HepG2 (cell line): ENCODE measurements around the gene KRTAP3-2. TPM values are rescaled to one million over a fixed set of nuclear protein-coding genes. Genes with fewer than 3 reads are reported as not detected.

ENCODE experiments used
- ATAC-seq: fragments of 200-7000 bp; cut with Tn5 transposase; 3 replicates; pipeline ENCODE4 v1.9.1; 2020; ENCODE audit warnings: mild to moderate bottlenecking, moderate library complexity
- BruUV-seq: library from RNA; stranded (reverse); fragments of 400-500 nt; replicated peaks from 2 replicates; lab custom pipeline; 2021; lab: Mats Ljungman, UMichigan
- CTCF ChIA-PET: fragments of 300-600 bp; formaldehyde crosslinking; extraction: SDS; loops from one replicate; lab custom pipeline; 2021; ENCODE audit warnings: low total read pairs, inconsistent platforms, low intra/inter-chr PET ratio; lab: Yijun Ruan, JAX
- POLR2A ChIA-PET: fragments of 350-600 bp; sonication (Branson Sonifier 250); formaldehyde crosslinking; loops from one replicate; lab custom pipeline; 2020; ENCODE audit warnings: antibody characterized with exemption, inconsistent platforms; lab: Yijun Ruan, JAX
- DNase-seq: peaks from one replicate; pipeline ENCODE4 v3.0.0-alpha.2; 2015; ENCODE audit warnings: low spot score
- FAIRE-seq: peaks from 3 replicates; lab custom pipeline; 2011; peaks lifted over from hg19 to GRCh38; lab: Jason Lieb, UNC
- H2AFZ ChIP-seq: one replicate; pipeline ENCODE4 v1.6.1; 2011; ENCODE audit warnings: low read length, inconsistent platforms
- H3K27ac ChIP-seq: fragments of 300-600 bp; 3 replicates; pipeline ENCODE4 v1.8.0; 2011; ENCODE audit warnings: mixed run types, mild to moderate bottlenecking, mixed read lengths, low read length, inconsistent platforms; ENCODE audit not compliant: insufficient read depth; ENCODE audit errors: extremely low read length
- H3K27me3 ChIP-seq, 2 experiments: fragments of 200-600 bp in 1 of 2; 2 replicates in 1 of 2; 3 replicates in 1 of 2; pipeline versions ENCODE4 v1.6.0 to v1.8.0; 2011; ENCODE audit warnings: low read length in 2 of 2, mild to moderate bottlenecking in 2 of 2, moderate library complexity in 2 of 2, inconsistent platforms in 1 of 2; ENCODE audit not compliant: insufficient read depth in 2 of 2, control insufficient read depth in 1 of 2
- H3K36me3 ChIP-seq, 2 experiments: fragments of 200-600 bp in 1 of 2; replicated peaks in 1 of 2; 2 replicates in 1 of 2; 3 replicates in 1 of 2; pipeline versions ENCODE4 v1.5.1 to v1.8.0; 2011; ENCODE audit warnings: low read length in 2 of 2, inconsistent platforms in 1 of 2; ENCODE audit not compliant: insufficient read depth in 2 of 2, control insufficient read depth in 1 of 2
- H3K4me1 ChIP-seq: 2 replicates; pipeline ENCODE4 v1.5.1; 2012; ENCODE audit warnings: low read length, inconsistent platforms; ENCODE audit not compliant: insufficient read depth
- H3K4me2 ChIP-seq: 2 replicates; pipeline ENCODE4 v1.6.0; 2011; ENCODE audit warnings: low read depth, low read length, inconsistent platforms
- H3K4me3 ChIP-seq, 3 experiments: fragments of 200-600 bp in 1 of 3; sonication (generic), shearing (Covaris generic) in 1 of 3; replicated peaks in 1 of 3; 2 replicates each; pipeline ENCODE4 v1.5.1; 2011 to 2016; ENCODE audit warnings: low read length in 3 of 3, inconsistent platforms in 2 of 3, low read depth in 2 of 3, mild to moderate bottlenecking in 2 of 3, control low read depth in 1 of 3, mixed read lengths in 1 of 3; ENCODE audit not compliant: insufficient read depth in 1 of 3
- H3K79me2 ChIP-seq: one replicate; pipeline ENCODE4 v1.6.1; 2011; ENCODE audit warnings: low read length, inconsistent platforms; ENCODE audit not compliant: insufficient read depth
- H3K9ac ChIP-seq: 2 replicates; pipeline ENCODE4 v1.6.0; 2011; ENCODE audit warnings: mild to moderate bottlenecking, low read depth, low read length, inconsistent platforms; ENCODE audit not compliant: insufficient read depth
- H3K9me3 ChIP-seq: 2 replicates; pipeline ENCODE4 v1.5.1; 2012; ENCODE audit warnings: mild to moderate bottlenecking, low read length
- H4K20me1 ChIP-seq: 2 replicates; pipeline ENCODE4 v1.6.0; 2011; ENCODE audit warnings: inconsistent platforms, mild to moderate bottlenecking, low read length, moderate library complexity; ENCODE audit not compliant: insufficient read depth
- BRD4 ChIP-seq: sonication (generic); formaldehyde crosslinking; IDR thresholded peaks from 2 replicates; pipeline ENCODE4 v1.4.0; 2020; ENCODE audit warnings: missing genetic modification reagents
- FOSL2 ChIP-seq: sonication (generic); formaldehyde crosslinking; IDR thresholded peaks from 2 replicates; pipeline ENCODE4 v1.4.0; 2020; ENCODE audit warnings: missing genetic modification reagents
- KMT2A ChIP-seq: sonication (generic); formaldehyde crosslinking; IDR thresholded peaks from 2 replicates; pipeline ENCODE4 v1.4.0; 2020; ENCODE audit warnings: missing genetic modification reagents
- MATR3 ChIP-seq: sonication (generic); formaldehyde crosslinking; IDR thresholded peaks from 2 replicates; pipeline ENCODE4 v1.4.0; 2020; ENCODE audit warnings: missing genetic modification reagents
- MXD4 ChIP-seq: IDR thresholded peaks from 2 replicates; pipeline ENCODE4 v1.6.1; 2016; ENCODE audit warnings: mild to moderate bottlenecking, missing biosample characterization, missing genetic modification reagents
- NFKB2 ChIP-seq: sonication (generic); formaldehyde crosslinking; IDR thresholded peaks from 2 replicates; pipeline ENCODE4 v1.4.0; 2020; ENCODE audit warnings: missing genetic modification reagents, borderline replicate concordance
- POLR2A ChIP-seq, 2 experiments: IDR thresholded peaks; 2 replicates each; pipeline ENCODE4 v1.6.1; 2011; ENCODE audit warnings: low read depth in 2 of 2, low read length in 2 of 2, mild to moderate bottlenecking in 1 of 2, moderate library complexity in 1 of 2; ENCODE audit not compliant: insufficient read depth in 1 of 2
- RCOR2 ChIP-seq: IDR thresholded peaks from 2 replicates; pipeline ENCODE4 v1.6.1; 2016; ENCODE audit warnings: missing biosample characterization, missing genetic modification reagents
- SIX4 ChIP-seq: sonication (generic); formaldehyde crosslinking; IDR thresholded peaks from 2 replicates; pipeline ENCODE4 v1.4.0; 2020; ENCODE audit warnings: missing genetic modification reagents
- SP2 ChIP-seq: sonication (generic); formaldehyde crosslinking; IDR thresholded peaks from 2 replicates; pipeline ENCODE4 v1.5.1; 2020; ENCODE audit warnings: mild to moderate bottlenecking, missing genetic modification reagents
- SP5 ChIP-seq: IDR thresholded peaks from 2 replicates; pipeline ENCODE4 v1.6.1; 2016; ENCODE audit warnings: low read depth, borderline replicate concordance
- SSRP1 ChIP-seq: IDR thresholded peaks from 2 replicates; pipeline ENCODE4 v1.6.1; 2016; ENCODE audit warnings: control low read depth
- ZNF335 ChIP-seq: sonication (generic); formaldehyde crosslinking; IDR thresholded peaks from 2 replicates; pipeline ENCODE4 v1.4.0; 2020; ENCODE audit warnings: missing genetic modification reagents
- ZNF530 ChIP-seq: sonication (generic); formaldehyde crosslinking; IDR thresholded peaks from 2 replicates; pipeline ENCODE4 v1.5.0; 2020; ENCODE audit warnings: low read depth, mild to moderate bottlenecking, missing genetic modification reagents
- ZNF768 ChIP-seq: sonication (generic); formaldehyde crosslinking; IDR thresholded peaks from 2 replicates; pipeline ENCODE4 v1.4.0; 2020; ENCODE audit warnings: missing genetic modification reagents
- ZNF777 ChIP-seq: sonication (generic); formaldehyde crosslinking; IDR thresholded peaks from 2 replicates; pipeline ENCODE4 v1.4.0; 2020; ENCODE audit warnings: missing genetic modification reagents
- WGBS: methylation state at CpG from one replicate; pipeline ENCODE4 v1.1.6; 2017; ENCODE audit warnings: low lambda C conversion rate; 5-methylcytosine and 5-hydroxymethylcytosine counted together
- in situ Hi-C: cut with HindIII; loops from 2 replicates; pipeline ENCODE4 v1.10.0; 2017; ENCODE audit warnings: low pct_unique_long_range_greater_than_20kb; ENCODE audit not compliant: extremely low pct_ligation_motif_present
- intact Hi-C: fragments of 100-400 bp; cut with micrococcal nuclease; formaldehyde crosslinking; loops from one replicate; pipeline ENCODE4 v1.10.0; 2022; ENCODE audit not compliant: unreplicated experiment
- polyA plus RNA-seq, 8 experiments: library from polyadenylated mRNA; depleted of rRNA in 3 of 8; stranded (reverse) in 7 of 8; unstranded in 1 of 8; fragments of >200 nt; fragmentation: Illumina TruSeq in 4 of 8; extraction: Trizol in 4 of 8; gene quantifications; 2 replicates each; pipeline versions ENCODE4 v1.2.1 to v1.2.3, GENCODE V29; 2011 to 2016; ENCODE audit warnings: low read depth in 4 of 8, missing spikeins in 1 of 8, mixed read lengths in 1 of 8; ENCODE audit not compliant: insufficient read depth in 1 of 8
- total RNA-seq, 5 experiments: library from RNA; depleted of rRNA; stranded (reverse); fragments of >200 nt; fragmentation: Illumina TruSeq; extraction: Trizol; gene quantifications; 2 replicates each; pipeline ENCODE4 v1.2.3, GENCODE V29; 2016; ENCODE audit warnings: low read depth in 1 of 5
- TF ChIP-seq, protein P1 (sequence below): sonication (generic); formaldehyde crosslinking; IDR thresholded peaks from 2 replicates; pipeline ENCODE4 v1.5.0; 2020; ENCODE audit warnings: missing genetic modification reagents
- TF ChIP-seq, protein P2 (sequence below): sonication (generic); formaldehyde crosslinking; conservative IDR thresholded peaks from 2 replicates; pipeline ENCODE4 v1.4.0; 2020; ENCODE audit warnings: mild to moderate bottlenecking, missing genetic modification reagents, moderate library complexity
- TF ChIP-seq, protein P3 (sequence below): sonication (generic); formaldehyde crosslinking; IDR thresholded peaks from 2 replicates; pipeline ENCODE4 v1.8.1; 2023; ENCODE audit warnings: mild to moderate bottlenecking, inconsistent platforms, moderate library complexity, missing genetic modification reagents, borderline replicate concordance

Gene KRTAP3-2
- total and polyA plus RNA-seq, 2 of the 13 experiments (the other 11 are each of a cell fraction or from before 2014, with no cell fraction given), result not detected

DNA sequence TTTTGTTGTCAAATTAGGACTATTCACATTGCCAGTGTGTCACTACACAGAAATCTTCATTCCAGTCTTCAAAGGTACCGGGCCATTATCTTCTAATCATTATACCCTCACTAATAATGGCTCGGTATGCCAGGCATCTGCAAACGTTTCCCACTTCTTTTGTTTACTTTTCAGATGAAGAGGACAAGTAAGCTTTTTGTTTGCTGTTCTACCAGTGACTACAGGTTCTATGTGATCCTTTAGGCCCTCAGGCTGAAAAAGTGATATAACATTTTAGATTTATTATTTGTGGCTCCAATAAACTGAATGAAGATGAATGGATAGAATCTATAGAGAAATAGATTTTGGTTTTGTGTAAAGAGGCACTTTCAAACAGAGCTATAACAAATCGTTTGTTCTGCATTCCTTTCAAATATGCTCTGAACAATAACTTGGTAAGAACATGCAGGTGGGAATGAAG lies 9.6 kb upstream of the KRTAP3-2 start (continued):
- TF ChIP-seq ZNF335 (no peak; the same call in 1 of the 2 replicates), MATR3 (no peak), SP5 (peak; percentile 37; the same call in 1 of the 2 replicates), POLR2A (IDR thresholded peaks at IDR 0.05; ENCODE audit: insufficient read depth in 1 of 2, low read depth in 2 of 2, low read length in 2 of 2) (no peak)
- TF ChIP-seq, protein P1, sequence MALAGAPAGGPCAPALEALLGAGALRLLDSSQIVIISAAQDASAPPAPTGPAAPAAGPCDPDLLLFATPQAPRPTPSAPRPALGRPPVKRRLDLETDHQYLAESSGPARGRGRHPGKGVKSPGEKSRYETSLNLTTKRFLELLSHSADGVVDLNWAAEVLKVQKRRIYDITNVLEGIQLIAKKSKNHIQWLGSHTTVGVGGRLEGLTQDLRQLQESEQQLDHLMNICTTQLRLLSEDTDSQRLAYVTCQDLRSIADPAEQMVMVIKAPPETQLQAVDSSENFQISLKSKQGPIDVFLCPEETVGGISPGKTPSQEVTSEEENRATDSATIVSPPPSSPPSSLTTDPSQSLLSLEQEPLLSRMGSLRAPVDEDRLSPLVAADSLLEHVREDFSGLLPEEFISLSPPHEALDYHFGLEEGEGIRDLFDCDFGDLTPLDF (CRISPR knock-in tag), result no peak
- TF ChIP-seq, protein P2, sequence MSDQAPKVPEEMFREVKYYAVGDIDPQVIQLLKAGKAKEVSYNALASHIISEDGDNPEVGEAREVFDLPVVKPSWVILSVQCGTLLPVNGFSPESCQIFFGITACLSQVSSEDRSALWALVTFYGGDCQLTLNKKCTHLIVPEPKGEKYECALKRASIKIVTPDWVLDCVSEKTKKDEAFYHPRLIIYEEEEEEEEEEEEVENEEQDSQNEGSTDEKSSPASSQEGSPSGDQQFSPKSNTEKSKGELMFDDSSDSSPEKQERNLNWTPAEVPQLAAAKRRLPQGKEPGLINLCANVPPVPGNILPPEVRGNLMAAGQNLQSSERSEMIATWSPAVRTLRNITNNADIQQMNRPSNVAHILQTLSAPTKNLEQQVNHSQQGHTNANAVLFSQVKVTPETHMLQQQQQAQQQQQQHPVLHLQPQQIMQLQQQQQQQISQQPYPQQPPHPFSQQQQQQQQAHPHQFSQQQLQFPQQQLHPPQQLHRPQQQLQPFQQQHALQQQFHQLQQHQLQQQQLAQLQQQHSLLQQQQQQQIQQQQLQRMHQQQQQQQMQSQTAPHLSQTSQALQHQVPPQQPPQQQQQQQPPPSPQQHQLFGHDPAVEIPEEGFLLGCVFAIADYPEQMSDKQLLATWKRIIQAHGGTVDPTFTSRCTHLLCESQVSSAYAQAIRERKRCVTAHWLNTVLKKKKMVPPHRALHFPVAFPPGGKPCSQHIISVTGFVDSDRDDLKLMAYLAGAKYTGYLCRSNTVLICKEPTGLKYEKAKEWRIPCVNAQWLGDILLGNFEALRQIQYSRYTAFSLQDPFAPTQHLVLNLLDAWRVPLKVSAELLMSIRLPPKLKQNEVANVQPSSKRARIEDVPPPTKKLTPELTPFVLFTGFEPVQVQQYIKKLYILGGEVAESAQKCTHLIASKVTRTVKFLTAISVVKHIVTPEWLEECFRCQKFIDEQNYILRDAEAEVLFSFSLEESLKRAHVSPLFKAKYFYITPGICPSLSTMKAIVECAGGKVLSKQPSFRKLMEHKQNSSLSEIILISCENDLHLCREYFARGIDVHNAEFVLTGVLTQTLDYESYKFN (CRISPR knock-in tag), result peak; percentile 89

DNA sequence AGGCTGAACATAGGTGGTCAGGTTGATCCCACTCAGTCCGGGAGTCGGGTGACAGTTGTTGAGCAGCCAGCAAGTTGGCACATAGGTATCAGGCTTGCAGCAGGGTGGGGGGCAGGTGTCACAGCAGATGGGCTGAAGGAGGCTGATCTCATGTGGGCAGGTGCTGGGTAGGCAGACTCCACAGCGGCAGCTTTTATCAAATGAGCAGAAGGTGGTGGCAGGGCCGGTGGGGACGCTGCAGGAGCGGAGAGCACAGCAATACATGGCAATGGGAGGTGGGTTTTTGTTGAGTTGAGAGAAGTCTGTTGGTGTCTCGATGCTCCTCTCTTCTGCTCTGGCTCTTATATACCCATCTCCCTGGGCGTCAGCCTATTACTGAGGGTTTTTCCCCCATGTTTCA lies 9.1 kb upstream of the KRTAP3-2 start, which contains the start of gene KRTAP3-1:
Gene KRTAP3-1 (minus strand): TSS at position 318 of the 400 bp plus-strand sequence. CDS start 54 bp downstream, at position 264.
- no peaks in the 10 kb centered on the region for H3K79me2 ChIP-seq
- no peaks in the 10 kb centered on the region for H3K36me3 ChIP-seq
- FAIRE-seq (no peak), DNase-seq (peak; percentile 28), ATAC-seq (peak; percentile 74)
- peak within 1 kb of the TSS; percentile 70 for H3K27ac ChIP-seq
- WGBS, result 73% methylated on average over 8 of the region's 8 CpGs
- no peak within 1 kb of the TSS for H2AFZ ChIP-seq
- no peaks in the 10 kb centered on the region for H4K20me1 ChIP-seq
- no peaks in the 10 kb centered on the region for H3K9me3 ChIP-seq
- TSS peak; percentile 99 for BruUV-seq
- ChIA-PET CTCF (no interaction called here), POLR2A (interaction anchor here (1.6 to 2.1 kb wide), 3 partner anchors 50 to 107 kb away, joined by 7 to 15 read pairs (median 14); no protein-coding TSS in a partner anchor)
- intact Hi-C loops, result loop anchor here (1.0 to 5.0 kb wide), 3 partner anchors 50 to 102 kb away; no protein-coding TSS in a partner anchor
- peak within 1 kb of the TSS; percentile 36 for H3K4me2 ChIP-seq
- H3K9ac ChIP-seq, result peak within 1 kb of the TSS; percentile 55
- H3K27me3 ChIP-seq, result no peaks in the 10 kb centered on the region
- peaks cover 71% of the 10 kb centered on the region for H3K4me1 ChIP-seq
- H3K4me3 ChIP-seq, result no peak within 1 kb of the TSS; a peak in 1 of 6 replicates
- in situ Hi-C loops, result loop anchor here (5.0 kb wide), 1 partner anchor 48 kb away; the partner anchor contains the start of gene KRTAP2-2
- TF ChIP-seq RCOR2, result no peak
- TF ChIP-seq BRD4 (CRISPR knock-in tag), result 0 out of 2 replicates have a peak, but pooled peaks have one; percentile 49
- 0 out of 2 replicates have a peak, but pooled peaks have one; percentile 47 for TF ChIP-seq NFKB2
- TF ChIP-seq FOSL2 (CRISPR knock-in tag), result 0 out of 2 replicates have a peak, but pooled peaks have one; percentile 7
- TF ChIP-seq KMT2A (CRISPR knock-in tag), result no peak
- TF ChIP-seq MXD4 (CRISPR knock-in tag), result 0 out of 2 replicates have a peak, but pooled peaks have one; percentile 12
- no peak for TF ChIP-seq SP2 (CRISPR knock-in tag)
- TF ChIP-seq ZNF777, result 0 out of 2 replicates have a peak, but pooled peaks have one; percentile 30
- TF ChIP-seq, protein P3, sequence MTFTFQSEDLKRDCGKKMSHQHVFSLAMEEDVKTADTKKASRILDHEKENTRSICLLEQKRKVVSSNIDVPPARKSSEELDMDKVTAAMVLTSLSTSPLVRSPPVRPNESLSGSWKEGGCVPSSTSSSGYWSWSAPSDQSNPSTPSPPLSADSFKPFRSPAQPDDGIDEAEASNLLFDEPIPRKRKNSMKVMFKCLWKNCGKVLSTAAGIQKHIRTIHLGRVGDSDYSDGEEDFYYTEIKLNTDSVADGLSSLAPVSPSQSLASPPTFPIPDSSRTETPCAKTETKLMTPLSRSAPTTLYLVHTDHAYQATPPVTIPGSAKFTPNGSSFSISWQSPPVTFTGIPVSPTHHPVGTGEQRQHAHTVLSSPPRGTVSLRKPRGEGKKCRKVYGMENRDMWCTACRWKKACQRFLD (CRISPR knock-in tag), result 0 out of 2 replicates have a peak, but pooled peaks have one; percentile 28
- TF ChIP-seq ZNF768 (CRISPR knock-in tag), result 0 out of 2 replicates have a peak, but pooled peaks have one; percentile 44
- TF ChIP-seq SSRP1 (CRISPR knock-in tag), result 0 out of 2 replicates have a peak, but pooled peaks have one; percentile 13
- TF ChIP-seq SIX4 (CRISPR knock-in tag), result 0 out of 2 replicates have a peak, but pooled peaks have one; percentile 22
- no peak for TF ChIP-seq ZNF530
